GM19193 (cell line): ENCODE data around the gene LSP1.

Experiments
- POLR2A ChIP-seq: IDR thresholded peaks from 4 replicates; pipeline ENCODE4 v1.6.1; 2011; ENCODE audit not compliant: insufficient read depth, insufficient read length; ENCODE audit errors: extremely low read depth

The LSP1 gene

GRCh38 chr11:1881442-1882264 is 28.8 kb downstream of the LSP1 start:
- no peak for TF ChIP-seq POLR2A

GRCh38 chr11:1882265-1883238 is 29.7 kb downstream of the LSP1 start:
- TF ChIP-seq POLR2A: no peak

DNA sequence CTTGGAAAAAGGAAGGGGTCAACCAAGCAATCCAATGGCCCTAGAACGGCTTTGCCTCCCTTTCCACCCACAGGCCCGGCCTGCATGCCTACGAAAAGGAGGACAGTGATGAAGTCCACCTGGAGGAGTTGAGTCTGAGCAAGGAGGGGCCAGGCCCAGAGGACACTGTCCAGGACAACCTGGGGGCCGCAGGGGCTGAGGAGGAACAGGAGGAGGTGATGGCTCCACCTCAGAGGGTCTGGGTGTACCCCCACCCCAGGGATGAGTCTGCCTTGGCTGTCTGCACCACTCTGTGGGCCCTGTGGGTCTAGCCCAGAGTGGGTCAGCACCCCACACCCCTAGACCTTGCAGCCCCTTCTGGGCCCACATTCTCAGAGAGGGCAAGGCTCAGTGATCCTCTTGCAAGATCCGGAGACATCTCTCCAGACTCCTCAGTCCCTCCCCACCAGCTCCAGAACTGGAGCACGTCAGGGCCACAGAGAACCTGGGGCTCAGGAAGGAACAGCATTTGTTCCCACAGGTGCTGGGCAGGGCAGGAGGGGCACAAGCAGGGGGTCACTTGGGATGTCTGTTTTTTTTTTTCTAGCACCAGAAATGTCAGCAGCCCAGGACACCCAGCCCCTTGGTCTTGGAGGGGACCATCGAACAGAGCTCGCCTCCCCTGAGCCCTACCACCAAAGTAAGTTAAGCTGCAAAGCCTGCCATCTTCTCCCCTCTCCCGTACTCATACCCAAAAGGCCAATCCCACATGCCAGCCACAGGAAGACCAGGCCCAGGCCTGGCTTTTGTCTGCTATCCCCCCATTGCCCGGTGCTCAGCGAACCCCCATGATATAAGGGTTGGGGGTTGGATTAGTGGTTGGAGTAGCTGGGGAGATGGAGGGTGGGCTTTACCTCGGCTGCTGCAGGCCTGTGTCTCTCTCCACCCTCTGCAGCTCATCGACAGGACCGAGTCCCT is 30.7 kb downstream of the LSP1 start:
- TF ChIP-seq POLR2A: no peak

- no peak for TF ChIP-seq POLR2A
Measured at GRCh38 chr11:1884303-1884700, 31.4 kb downstream of the LSP1 start.

DNA sequence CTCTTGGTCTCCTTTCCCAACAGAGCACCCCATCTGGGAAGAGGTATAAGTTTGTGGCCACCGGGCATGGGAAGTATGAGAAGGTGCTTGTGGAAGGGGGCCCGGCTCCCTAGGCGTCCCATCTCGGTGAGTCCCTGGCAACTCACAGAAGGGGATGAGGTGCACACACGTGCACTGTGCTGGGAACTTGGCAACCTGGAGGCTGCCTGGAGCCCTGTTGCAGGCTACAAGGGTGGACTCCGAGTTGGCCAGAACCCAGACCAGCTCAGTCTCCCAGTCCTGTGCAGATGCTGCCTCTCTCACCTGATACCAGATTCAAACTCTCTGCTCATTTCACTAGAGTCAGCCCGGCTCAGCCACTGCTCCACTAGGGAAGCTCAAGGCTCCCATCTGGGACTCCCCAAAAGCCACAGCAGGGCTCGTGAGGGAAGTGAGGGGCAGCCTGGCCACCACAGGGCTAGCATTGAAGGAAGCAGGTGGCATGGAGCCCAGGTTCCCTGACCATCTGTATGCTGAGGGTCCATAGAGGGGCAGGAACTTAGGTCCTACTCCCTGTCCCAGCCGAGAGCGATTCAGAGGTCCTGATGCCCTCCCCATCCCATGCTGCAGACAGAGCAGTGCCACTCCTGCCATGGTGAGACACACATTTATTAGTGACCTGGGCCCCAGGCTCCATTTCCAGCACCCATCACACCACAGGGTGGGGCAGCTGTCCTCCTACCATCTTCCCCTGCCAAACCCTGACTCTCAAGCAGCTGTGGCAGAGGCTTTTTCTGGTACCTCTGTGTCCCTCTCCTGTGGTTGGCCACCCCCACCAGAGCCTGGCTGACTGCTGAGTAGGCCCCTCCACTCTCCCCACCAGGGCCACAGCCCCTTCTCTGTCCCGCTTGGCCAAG is 34.8 kb downstream of the LSP1 start:
- no peak for TF ChIP-seq POLR2A

- TF ChIP-seq POLR2A: no peak
Measured at GRCh38 chr11:1888347-1888753, 35.5 kb downstream of the LSP1 start.

- TF ChIP-seq POLR2A: no peak
Measured at GRCh38 chr11:1888811-1889210, 35.9 kb downstream of the LSP1 start.

- TF ChIP-seq POLR2A: no peak
Measured at GRCh38 chr11:1889224-1889930, 36.5 kb downstream of the LSP1 start.

DNA sequence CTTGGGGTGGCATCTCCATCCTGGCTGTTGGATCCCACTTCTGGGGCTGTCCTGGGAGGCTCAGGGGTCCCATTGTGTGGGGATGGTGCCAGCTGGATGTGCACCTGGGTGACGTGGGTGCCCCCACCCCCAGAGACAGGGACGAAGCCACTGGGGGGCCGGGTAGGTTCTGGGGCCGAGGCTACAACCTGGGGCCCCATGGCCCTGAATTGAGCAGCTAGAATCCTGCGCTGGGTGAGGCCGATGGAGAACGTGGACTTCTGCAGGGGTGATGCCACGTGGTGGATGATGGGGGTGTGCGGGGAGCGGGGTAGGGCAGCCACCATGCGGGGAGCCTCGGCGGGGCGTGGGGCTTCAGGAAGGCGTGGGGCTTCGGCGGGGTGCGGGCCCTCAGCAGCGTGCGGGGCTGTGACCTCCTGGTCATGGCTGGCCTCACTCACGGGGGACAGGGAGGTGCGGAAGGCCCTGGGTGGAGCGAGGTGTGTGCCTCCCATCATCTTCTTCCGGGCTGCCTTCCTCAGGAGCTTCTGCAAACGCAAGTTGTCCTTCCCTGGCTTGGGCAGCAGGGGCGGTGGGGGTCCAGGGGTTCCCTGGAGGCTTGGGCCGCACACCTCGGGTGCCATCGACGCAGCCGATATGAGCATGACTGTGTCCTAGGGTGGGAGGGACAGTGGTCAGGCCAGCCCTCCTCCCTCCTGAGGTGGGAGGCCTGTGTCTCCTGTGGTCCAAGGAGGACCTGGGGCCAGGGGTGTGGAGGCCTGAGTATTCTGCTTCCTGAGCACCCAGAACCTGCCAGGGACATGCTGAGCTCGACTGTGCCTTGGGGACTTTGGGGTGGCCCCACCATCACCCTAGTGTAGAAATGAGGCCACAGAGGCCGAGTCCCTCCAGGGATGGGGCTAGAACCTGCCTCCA is 37.3 kb downstream of the LSP1 start:
- TF ChIP-seq POLR2A: no peak

DNA sequence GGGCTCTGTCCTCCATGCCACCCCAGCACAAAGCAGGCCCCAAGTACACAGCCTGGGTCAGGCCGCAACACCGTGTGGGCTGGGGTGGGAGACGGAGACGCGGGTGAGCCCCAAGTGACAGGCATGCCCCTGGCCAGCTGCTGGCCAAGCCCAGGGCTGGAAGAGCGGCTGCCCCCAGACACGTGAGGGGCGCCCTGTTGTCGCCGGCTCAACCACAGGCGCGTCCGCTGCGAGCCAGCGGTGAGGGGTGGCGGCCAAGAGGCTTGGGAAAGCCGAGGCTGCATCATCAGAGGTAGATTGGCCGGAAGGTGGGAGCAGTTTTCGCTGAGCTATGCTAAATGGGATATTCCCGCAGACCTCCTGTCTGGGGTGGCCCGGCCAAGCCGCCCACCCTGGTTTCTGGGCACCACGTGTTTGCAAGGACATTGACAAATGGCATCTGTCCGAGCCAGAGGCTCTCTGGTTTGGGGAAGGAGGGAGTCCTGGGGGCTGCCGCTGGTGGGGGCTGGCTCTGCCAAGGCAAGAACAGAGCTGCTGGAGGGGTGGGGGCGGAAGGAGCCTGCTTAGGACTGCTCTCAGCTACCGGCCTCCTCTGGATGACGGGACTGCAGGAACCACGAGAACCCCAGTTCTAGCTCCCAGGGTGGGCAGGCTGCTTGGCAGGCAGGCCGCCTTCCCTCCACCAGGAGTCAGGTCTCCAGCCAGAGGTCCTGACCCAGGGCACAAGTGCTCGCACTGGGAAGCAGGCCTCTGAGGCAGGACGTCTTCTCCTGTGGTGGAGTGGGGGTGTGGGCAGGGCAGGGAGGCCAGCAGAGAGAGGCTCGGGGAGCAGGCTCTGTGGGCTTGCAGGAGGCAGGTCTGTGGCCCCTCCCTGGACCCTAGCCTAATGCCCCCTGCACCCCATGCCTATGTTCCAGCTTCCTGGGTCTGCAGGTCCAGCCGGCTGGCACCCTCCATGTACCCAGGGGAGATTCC is 38.3 kb downstream of the LSP1 start:
- peak; percentile 34 for TF ChIP-seq POLR2A

DNA sequence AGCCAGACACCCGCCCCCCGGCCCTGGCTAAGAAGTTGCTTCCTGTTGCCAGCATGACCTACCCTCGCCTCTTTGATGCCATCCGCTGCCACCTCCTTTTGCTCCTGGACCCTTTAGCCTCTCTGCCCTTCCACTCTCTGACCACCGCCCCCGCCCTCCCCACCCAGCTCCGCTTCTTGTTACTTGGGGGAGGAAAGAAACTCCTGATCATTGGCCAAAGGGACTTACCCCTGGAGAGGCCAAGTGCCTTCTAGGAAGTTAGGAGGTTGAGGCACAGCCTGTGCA is 38.9 kb downstream of the LSP1 start, which contains the start of gene PRR33:
PRR33 (minus strand) TSS at position 65 of the 285 bp plus-strand sequence. CDS start 1,311 bp downstream, outside the sequence.
- TF ChIP-seq POLR2A: no peak
